NCI-H2227 treated with DMSO at 0.1 percent for 48 hours (cell line): Measurements from ENCODE around the gene SPACA1.

Experiments used
- DNase-seq: peaks from one replicate; lab custom pipeline; 2025; lab: John Stamatoyannopoulos, UW

SPACA1 gene

GRCh38 chr6:88105741-88106340 is 58.2 kb downstream of the SPACA1 start:
- no peak for DNase-seq

- DNase-seq, result no peak
These were observed 59.6 kb downstream of the SPACA1 start for GRCh38 chr6:88107241-88107640.

- no peak for DNase-seq
These were observed 64.3 kb downstream of the SPACA1 start for GRCh38 chr6:88111991-88112390.

- DNase-seq, result no peak
These were observed 67.2 kb downstream of the SPACA1 start for GRCh38 chr6:88114838-88115237.

GRCh38 chr6:88115307-88115706 is 67.7 kb downstream of the SPACA1 start:
- no peak for DNase-seq

- DNase-seq, result no peak
These were observed 68.6 kb downstream of the SPACA1 start for GRCh38 chr6:88116276-88116675.
